GM12874 (cell line): ENCODE measurements around the gene HNRNPL.

ENCODE experiments used
- CTCF ChIP-seq: IDR thresholded peaks from 2 replicates; pipeline ENCODE4 v1.5.1; 2011; ENCODE audit warnings: low read depth, mild to moderate bottlenecking, control low read depth, low read length, moderate library complexity; ENCODE audit not compliant: insufficient read depth

The HNRNPL gene

DNA sequence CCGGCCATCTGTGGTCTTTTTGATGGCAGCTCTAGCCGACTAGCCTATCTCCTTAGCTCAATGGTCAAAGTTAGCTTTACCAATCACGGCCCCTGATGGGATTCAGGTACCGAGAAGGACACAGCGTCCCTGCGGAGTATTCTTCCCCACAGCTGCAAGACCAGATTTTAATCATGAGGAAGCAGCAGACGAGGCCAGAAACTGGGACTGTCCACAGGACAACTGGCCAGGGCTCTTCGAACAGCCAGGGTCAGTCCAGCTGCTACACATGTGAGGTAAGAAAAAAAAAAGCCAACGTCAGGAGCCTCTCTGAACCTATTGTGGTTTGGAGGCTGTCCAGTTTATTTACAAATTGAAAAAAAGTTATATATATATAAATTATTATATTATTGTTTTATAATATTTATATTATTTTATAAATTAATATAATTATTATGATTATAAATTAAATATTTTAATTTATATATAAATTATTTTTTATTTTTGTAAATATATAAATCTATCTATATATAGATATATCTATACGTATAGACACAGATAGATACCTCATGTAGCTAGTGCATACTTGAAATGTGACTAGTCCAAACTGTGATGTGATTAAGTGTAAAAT, 17.5 kb upstream of the HNRNPL start:
- TF ChIP-seq CTCF, result no peak

- no peak for TF ChIP-seq CTCF
These were observed 12.7 kb upstream of the HNRNPL start for GRCh38 chr19:38862321-38863059.

DNA sequence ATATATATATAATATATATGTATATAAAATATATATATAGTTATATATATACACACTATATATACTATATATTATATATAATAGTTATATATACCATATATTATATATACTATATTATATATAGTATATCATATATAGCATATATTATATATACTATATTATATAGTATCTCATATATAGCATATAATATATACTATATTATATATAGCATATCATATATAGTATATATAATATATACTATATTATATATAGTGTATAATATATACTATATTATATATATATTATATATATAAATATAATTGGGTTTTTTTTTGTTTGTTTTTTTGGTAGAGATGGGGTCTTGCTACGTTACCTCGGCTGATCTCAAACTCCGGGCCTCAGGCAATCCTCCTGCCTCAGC, 11.6 kb upstream of the HNRNPL start:
- TF ChIP-seq CTCF, result no peak

- no peak for TF ChIP-seq CTCF
These were observed 7.0 kb upstream of the HNRNPL start for GRCh38 chr19:38856813-38857212.

GRCh38 chr19:38853214-38853613, 3.4 kb upstream of the HNRNPL start:
- no peak for TF ChIP-seq CTCF

GRCh38 chr19:38852231-38853044, 2.7 kb upstream of the HNRNPL start:
- TF ChIP-seq CTCF, result no peak

DNA sequence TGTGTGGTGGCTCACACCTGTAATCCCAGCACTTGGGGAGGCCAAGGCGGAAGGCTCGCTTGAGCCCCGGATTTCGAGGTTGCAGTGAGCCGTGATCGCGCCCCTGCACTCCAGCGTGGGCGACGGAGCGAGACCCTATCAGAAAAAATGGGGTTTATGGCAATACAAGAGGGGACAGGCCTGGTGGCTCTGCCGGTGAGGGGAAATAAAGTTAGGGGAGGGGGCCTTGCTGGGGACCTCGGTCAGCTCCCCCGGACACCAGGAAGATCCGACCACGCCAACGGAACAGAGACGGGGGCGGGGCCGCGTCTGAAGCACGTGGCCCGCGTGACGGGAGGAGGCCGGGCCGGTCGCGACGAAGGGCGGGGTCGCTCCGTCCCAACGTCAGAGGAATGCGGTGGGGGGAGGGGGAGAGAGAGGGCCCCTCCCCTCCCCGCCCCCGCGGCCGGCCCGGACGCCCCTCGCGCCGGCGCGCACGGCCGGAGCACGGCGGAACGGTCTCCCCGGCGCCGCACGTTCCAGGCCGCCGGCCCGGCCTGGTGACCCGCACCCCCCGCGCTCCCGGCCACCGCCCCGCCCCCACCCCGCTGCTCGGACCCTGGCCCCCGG, 1.9 kb upstream of the HNRNPL start:
- TF ChIP-seq CTCF, result no peak
